ENCODE data around the gene FOXK2. TPM values are rescaled to one million over a fixed set of nuclear protein-coding genes. Genes with fewer than 3 reads are reported as not detected.

Gene FOXK2
- total RNA-seq, 1 experiment from 2014 or later, result 72.0 TPM

DNA sequence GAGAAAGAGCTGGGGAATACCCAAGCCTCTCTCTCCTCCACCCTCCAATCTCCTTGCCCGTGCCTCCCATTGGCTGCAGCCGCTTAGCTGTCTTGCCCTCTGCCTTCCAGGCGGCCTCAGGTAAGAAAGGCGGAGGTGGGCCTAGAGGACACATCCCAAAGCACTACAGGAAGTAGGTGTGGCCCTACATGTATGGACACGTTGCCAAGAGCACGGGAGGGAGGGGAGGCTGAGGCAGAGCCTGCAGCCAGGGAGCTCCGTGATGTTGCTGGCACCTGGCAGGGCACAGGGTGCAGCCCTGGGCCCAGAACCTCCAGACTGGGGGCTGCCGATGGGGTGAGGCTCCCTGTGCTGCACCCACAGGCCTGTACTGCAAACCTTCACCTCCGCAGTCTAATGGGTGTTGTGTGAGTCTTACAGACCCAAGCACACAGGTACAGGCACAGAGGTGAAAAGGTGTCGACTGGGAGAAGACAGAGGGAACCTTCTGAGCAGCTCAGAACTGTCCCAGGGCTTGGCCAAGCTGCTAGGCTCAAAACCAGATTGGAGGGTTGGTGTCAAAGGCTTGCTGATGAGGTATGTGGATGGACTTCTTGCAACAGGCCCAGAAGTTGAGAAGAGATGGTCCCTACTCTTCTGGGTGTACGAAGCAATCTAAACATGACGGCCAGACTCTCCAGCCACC is 23.5 kb upstream of the FOXK2 start:
- TF ChIP-seq, protein P1, sequence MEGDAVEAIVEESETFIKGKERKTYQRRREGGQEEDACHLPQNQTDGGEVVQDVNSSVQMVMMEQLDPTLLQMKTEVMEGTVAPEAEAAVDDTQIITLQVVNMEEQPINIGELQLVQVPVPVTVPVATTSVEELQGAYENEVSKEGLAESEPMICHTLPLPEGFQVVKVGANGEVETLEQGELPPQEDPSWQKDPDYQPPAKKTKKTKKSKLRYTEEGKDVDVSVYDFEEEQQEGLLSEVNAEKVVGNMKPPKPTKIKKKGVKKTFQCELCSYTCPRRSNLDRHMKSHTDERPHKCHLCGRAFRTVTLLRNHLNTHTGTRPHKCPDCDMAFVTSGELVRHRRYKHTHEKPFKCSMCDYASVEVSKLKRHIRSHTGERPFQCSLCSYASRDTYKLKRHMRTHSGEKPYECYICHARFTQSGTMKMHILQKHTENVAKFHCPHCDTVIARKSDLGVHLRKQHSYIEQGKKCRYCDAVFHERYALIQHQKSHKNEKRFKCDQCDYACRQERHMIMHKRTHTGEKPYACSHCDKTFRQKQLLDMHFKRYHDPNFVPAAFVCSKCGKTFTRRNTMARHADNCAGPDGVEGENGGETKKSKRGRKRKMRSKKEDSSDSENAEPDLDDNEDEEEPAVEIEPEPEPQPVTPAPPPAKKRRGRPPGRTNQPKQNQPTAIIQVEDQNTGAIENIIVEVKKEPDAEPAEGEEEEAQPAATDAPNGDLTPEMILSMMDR (conservative IDR thresholded peaks at IDR 0.05), result no peak
- Histone ChIP-seq H2BK15ac (ENCODE audit: low read depth, low read length) (no peak overlapping the region), H4K91ac (ENCODE audit: insufficient read length, low read depth, low read length) (no peak overlapping the region), H4K20me1 (ENCODE audit: control insufficient read depth, insufficient read depth, insufficient read length) (no peaks in the 10 kb centered on the region), H2BK120ac (ENCODE audit: low read depth, low read length, poor library complexity, severe bottlenecking) (no peak overlapping the region), H2AK5ac (ENCODE audit: insufficient read length, low read length) (no peak overlapping the region), H3K4me2 (ENCODE audit: insufficient read depth, insufficient read length, low read length) (no peak overlapping the region), H3K4ac (ENCODE audit: low read depth, low read length) (no peak overlapping the region), H3K79me1 (ENCODE audit: insufficient read depth, low read depth, low read length, poor library complexity, severe bottlenecking) (no peaks in the 10 kb centered on the region), H2BK12ac (ENCODE audit: insufficient read length, low read depth, low read length) (no peak overlapping the region), H2AFZ (ENCODE audit: low read length) (no peak overlapping the region), H3K23me2 (ENCODE audit: insufficient read length, low read depth, low read length, poor library complexity, severe bottlenecking) (peaks cover 4% of the 10 kb centered on the region), H3K9ac (ENCODE audit: extremely low read depth, insufficient read length, low read length) (no peak overlapping the region), H2BK20ac (ENCODE audit: low read depth, low read length, poor library complexity, severe bottlenecking) (no peak overlapping the region), H3K27me3 (ENCODE audit: insufficient read depth, low read length) (peaks cover 4% of the 10 kb centered on the region; the same call in 1 of the 2 replicates), H3K56ac (ENCODE audit: insufficient read length, low read depth, low read length) (no peak overlapping the region), H3K18ac (ENCODE audit: insufficient read length, low read depth, low read length) (no peak overlapping the region), H3K23ac (ENCODE audit: insufficient read length, low read depth, low read length) (no peak overlapping the region), H4K8ac (replicated peaks; ENCODE audit: insufficient read length, low read depth, low read length) (no peak overlapping the region), H3K79me2 (ENCODE audit: insufficient read depth, low read length) (no peaks in the 10 kb centered on the region), H2BK5ac (ENCODE audit: insufficient read length, low read length) (no peak overlapping the region), H4K5ac (ENCODE audit: insufficient read length, low read depth, low read length) (no peak overlapping the region), H3K27ac (ENCODE audit: insufficient read length, low read depth, low read length) (no peak overlapping the region), H3K9me3 (ENCODE audit: control insufficient read depth, low read depth, low read length) (no peaks in the 10 kb centered on the region), H3K4me1 (ENCODE audit: insufficient read depth, low read length) (no peaks in the 10 kb centered on the region), H3T11ph (ENCODE audit: low read length) (no peak overlapping the region), H3K14ac (ENCODE audit: insufficient read depth, low read length) (no peak overlapping the region)
- Mint-ChIP-seq H3K4me3 (peak overlapping the region; percentile 72 to 75), H3K27me3 (ENCODE audit: low read depth) (peaks cover 41% of the 10 kb centered on the region), H3K27ac (no peak overlapping the region), H3K4me1 (peaks cover 10 to 23% of the 10 kb centered on the region in 2 experiments), H3K36me3 (ENCODE audit: insufficient read depth in 1 of 3, low read depth in 3 of 3) (no peaks in the 10 kb centered on the region; a peak in 1 of 7 replicates), H3K9me3 (peaks cover 0 to 2% of the 10 kb centered on the region in 2 experiments; a peak in 1 of 5 replicates)
- no CpG with 5 or more reads among the region's 12 CpGs for WGBS (ENCODE audit: extremely low coverage, insufficient read length, low lambda C conversion rate)
- peak; percentile 97 for DNase-seq

Measured in H9 (cell line).